Measurements from ENCODE around the gene LUC7L3.

The LUC7L3 gene, protein sequence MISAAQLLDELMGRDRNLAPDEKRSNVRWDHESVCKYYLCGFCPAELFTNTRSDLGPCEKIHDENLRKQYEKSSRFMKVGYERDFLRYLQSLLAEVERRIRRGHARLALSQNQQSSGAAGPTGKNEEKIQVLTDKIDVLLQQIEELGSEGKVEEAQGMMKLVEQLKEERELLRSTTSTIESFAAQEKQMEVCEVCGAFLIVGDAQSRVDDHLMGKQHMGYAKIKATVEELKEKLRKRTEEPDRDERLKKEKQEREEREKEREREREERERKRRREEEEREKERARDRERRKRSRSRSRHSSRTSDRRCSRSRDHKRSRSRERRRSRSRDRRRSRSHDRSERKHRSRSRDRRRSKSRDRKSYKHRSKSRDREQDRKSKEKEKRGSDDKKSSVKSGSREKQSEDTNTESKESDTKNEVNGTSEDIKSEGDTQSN

DNA sequence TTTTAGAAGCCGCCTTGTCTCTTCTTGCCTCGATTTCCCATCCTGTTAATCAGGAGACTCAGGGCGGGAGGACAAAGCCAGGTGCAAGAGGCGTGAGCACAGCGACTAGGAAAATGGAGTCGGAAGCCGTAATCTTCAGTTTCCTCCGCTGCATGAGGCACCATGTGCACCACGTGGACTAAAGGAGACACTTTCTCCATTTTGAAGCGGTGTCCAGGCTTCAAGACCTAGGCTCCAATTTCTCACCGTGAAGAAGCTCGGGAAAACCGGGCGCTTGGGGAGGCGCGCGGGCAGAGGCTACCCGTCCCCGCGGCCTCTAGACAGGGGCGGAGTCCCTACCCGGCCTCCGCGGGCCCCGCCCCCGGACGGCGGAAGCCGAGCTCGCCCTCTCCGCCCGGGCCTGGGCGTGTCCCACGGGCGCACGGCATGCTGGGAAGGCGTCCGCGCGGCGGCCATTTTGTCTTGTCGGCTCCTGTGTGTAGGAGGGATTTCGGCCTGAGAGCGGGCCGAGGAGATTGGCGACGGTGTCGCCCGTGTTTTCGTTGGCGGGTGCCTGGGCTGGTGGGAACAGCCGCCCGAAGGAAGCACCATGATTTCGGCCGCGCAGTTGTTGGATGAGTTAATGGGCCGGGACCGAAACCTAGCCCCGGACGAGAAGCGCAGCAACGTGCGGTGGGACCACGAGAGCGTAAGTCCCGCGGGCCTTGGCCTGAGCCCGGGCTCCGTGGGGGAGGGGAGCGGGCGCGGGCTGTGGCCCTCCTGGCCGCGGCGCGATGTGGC lies at the start of gene LUC7L3:
Gene LUC7L3 (plus strand): TSS at position 460 of the 780 bp plus-strand sequence. CDS start 130 bp downstream, at position 590.
- TF ChIP-seq, protein P1, sequence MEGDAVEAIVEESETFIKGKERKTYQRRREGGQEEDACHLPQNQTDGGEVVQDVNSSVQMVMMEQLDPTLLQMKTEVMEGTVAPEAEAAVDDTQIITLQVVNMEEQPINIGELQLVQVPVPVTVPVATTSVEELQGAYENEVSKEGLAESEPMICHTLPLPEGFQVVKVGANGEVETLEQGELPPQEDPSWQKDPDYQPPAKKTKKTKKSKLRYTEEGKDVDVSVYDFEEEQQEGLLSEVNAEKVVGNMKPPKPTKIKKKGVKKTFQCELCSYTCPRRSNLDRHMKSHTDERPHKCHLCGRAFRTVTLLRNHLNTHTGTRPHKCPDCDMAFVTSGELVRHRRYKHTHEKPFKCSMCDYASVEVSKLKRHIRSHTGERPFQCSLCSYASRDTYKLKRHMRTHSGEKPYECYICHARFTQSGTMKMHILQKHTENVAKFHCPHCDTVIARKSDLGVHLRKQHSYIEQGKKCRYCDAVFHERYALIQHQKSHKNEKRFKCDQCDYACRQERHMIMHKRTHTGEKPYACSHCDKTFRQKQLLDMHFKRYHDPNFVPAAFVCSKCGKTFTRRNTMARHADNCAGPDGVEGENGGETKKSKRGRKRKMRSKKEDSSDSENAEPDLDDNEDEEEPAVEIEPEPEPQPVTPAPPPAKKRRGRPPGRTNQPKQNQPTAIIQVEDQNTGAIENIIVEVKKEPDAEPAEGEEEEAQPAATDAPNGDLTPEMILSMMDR (IDR thresholded peaks at IDR 0.05; ENCODE audit: poor library complexity, severe bottlenecking): no peak
- Histone ChIP-seq H3K27ac (ENCODE audit: poor library complexity, severe bottlenecking) (peak within 1 kb of the TSS; percentile 75), H3K9me3 (ENCODE audit: severe bottlenecking) (no peaks in the 10 kb centered on the region), H3K4me3 (ENCODE audit: severe bottlenecking) (peak within 1 kb of the TSS; percentile 61), H3K27me3 (ENCODE audit: insufficient read depth, poor library complexity, severe bottlenecking) (no peaks in the 10 kb centered on the region), H3K36me3 (ENCODE audit: low read depth) (peaks cover 20% of the 10 kb centered on the region), H3K4me1 (ENCODE audit: insufficient read depth, poor library complexity, severe bottlenecking) (peaks cover 18% of the 10 kb centered on the region)
- DNase-seq (ENCODE audit: low spot score): peak; percentile 91
- peak; percentile 93 for ATAC-seq (ENCODE audit: low read depth)

DNA sequence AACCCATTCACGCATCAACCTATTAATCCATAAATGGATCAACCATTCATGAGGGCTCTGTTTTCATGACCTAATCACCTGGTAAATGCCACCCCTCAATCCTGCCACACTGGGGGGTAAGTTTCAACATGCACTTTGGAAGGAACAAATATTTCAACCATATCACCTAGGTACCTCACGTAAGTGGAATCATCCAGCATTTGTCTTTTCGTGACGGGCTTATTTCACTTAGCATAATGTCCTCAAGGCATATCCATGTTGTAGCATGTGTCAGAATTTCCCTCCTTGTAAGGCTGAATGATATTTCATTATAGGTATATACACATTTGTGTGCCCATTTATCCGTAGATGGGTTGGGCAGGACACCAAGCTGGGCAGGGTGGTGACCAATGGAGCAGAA lies 47.3 kb upstream of the LUC7L3 start:
- TF ChIP-seq, protein P1 (IDR thresholded peaks at IDR 0.05; ENCODE audit: poor library complexity, severe bottlenecking): no peak
- DNase-seq (ENCODE audit: low spot score) (no peak), ATAC-seq (ENCODE audit: low read depth) (no peak)
- Histone ChIP-seq H3K27me3 (ENCODE audit: insufficient read depth, poor library complexity, severe bottlenecking) (no peaks in the 10 kb centered on the region), H3K36me3 (ENCODE audit: low read depth) (peaks cover 29% of the 10 kb centered on the region), H3K4me3 (ENCODE audit: severe bottlenecking) (no peak overlapping the region), H3K27ac (ENCODE audit: poor library complexity, severe bottlenecking) (peak overlapping the region; percentile 70), H3K9me3 (ENCODE audit: severe bottlenecking) (no peaks in the 10 kb centered on the region), H3K4me1 (ENCODE audit: insufficient read depth, poor library complexity, severe bottlenecking) (peaks cover 35% of the 10 kb centered on the region)

DNA sequence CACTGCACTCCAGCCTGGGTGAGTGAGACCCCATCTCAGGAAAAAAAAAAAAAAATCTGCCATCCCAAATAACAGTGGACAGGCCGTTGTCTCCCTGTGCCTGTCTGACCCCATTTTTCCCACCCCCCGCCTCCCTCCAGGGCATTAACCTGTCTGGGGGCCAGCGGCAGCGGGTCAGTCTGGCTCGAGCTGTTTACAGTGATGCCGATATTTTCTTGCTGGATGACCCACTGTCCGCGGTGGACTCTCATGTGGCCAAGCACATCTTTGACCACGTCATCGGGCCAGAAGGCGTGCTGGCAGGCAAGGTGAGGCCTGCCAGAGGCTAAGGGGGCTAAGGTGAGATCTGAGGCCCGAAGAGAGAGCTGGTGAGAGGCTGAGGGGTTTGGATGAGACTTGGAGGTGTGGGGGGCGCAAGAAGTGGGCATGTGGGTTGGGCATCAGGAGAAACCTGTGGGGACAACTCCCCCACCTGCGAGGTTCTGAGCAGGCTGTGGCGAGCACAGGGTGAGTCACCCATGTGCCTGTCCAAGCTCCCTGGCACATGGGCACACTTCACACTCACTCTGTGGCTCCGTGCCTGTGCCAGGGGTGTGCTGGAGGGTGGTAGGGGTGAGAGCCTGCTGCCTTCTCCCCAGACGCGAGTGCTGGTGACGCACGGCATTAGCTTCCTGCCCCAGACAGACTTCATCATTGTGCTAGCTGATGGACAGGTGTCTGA lies 46.4 kb upstream of the LUC7L3 start:
- ATAC-seq (ENCODE audit: low read depth) (peak; percentile 76), DNase-seq (ENCODE audit: low spot score) (no peak)
- peaks cover 32% of the 10 kb centered on the region for H3K4me1 ChIP-seq (ENCODE audit: insufficient read depth, poor library complexity, severe bottlenecking)
- no peak overlapping the region for H3K4me3 ChIP-seq (ENCODE audit: severe bottlenecking)
- TF ChIP-seq, protein P1 (IDR thresholded peaks at IDR 0.05; ENCODE audit: poor library complexity, severe bottlenecking): no peak
- H3K27me3 ChIP-seq (ENCODE audit: insufficient read depth, poor library complexity, severe bottlenecking): no peaks in the 10 kb centered on the region
- H3K27ac ChIP-seq (ENCODE audit: poor library complexity, severe bottlenecking): peak overlapping the region; percentile 70
- H3K36me3 ChIP-seq (ENCODE audit: low read depth): peaks cover 33% of the 10 kb centered on the region
- no peaks in the 10 kb centered on the region for H3K9me3 ChIP-seq (ENCODE audit: severe bottlenecking)

DNA sequence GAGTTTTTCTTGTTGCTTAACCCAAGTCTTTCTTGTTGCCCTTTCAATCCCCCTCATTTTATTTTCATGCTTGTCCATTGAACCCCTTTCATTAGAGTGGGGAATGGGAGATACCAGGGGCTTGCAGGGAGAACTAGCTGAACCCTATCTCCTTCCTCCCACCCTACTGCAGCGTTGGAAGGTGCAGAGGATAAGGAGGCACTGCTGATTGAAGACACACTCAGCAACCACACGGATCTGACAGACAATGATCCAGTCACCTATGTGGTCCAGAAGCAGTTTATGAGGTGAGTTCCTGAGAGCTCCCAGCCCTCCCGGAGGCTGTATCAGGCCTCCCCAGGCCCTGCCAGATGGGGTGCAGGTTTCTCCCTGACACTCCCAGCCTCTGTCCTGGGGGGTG lies 44.2 kb upstream of the LUC7L3 start:
- H3K36me3 ChIP-seq (ENCODE audit: low read depth): peaks cover 32% of the 10 kb centered on the region
- H3K4me3 ChIP-seq (ENCODE audit: severe bottlenecking): no peak overlapping the region
- H3K9me3 ChIP-seq (ENCODE audit: severe bottlenecking): no peaks in the 10 kb centered on the region
- ATAC-seq (ENCODE audit: low read depth): no peak
- peaks cover 22% of the 10 kb centered on the region for H3K4me1 ChIP-seq (ENCODE audit: insufficient read depth, poor library complexity, severe bottlenecking)
- no peak overlapping the region for H3K27ac ChIP-seq (ENCODE audit: poor library complexity, severe bottlenecking)
- DNase-seq (ENCODE audit: low spot score): no peak
- H3K27me3 ChIP-seq (ENCODE audit: insufficient read depth, poor library complexity, severe bottlenecking): no peaks in the 10 kb centered on the region
- TF ChIP-seq, protein P1 (IDR thresholded peaks at IDR 0.05; ENCODE audit: poor library complexity, severe bottlenecking): no peak
